Stimulated activated CD8-positive, alpha-beta memory T cell treated with anti-CD3 and anti-CD28 coated beads, Interleukin-15, amount 100 ng/mL, for 24 hours (primary cell): ENCODE data around the gene RNF166.

ENCODE experiments used
- DNase-seq: peaks from one replicate; pipeline ENCODE4 v3.0.0-alpha.2; 2020; ENCODE audit warnings: low read depth

The RNF166 gene

DNA sequence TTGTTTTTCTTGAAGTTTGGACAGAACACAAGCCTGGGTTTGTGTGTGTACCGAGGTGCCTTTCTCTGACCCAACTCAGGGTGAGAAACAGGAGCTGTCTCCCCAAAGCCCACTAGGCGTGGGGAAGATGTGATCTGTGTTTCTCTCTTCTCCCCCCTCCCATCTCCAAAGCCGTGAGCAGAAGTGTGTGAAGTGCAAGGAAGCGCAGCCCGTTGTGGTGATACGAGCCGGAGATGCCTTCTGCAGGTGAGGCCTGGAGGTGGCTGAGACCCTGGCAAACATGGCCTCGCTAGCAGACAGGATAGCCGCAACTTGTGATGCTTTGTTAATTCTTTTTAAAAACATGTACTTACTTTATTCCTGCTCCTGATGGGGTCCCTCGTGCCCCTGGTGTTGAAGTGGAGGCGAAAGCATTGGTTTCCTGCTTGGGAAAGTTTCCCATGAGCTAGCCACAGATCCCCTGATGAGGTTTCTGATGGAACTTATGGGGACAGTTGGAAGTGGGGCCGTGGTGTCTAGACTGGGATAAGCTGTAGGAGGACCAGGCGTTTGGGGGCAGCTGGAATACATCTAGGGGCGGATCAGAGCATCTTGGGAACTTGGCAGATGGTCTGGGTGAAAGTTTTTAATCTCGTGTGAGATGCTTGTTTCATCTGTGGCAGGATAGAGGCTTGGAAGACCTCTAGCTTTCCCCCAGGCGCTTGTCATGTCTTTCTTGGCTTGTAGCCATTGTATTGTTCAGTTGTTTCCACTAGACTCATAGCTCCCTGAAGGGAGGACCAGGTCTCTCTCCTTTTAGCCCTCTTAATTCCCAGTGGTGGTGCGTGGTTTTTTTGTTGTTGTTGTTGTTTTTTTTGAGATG, 988 bp upstream of the RNF166 start:
- DNase-seq, result no peak

- no peak for DNase-seq
Measured at GRCh38 chr16:88705801-88706228, 393 bp downstream of the RNF166 start.

- no peak for DNase-seq
Measured at GRCh38 chr16:88705076-88705684, 1.0 kb downstream of the RNF166 start.

DNA sequence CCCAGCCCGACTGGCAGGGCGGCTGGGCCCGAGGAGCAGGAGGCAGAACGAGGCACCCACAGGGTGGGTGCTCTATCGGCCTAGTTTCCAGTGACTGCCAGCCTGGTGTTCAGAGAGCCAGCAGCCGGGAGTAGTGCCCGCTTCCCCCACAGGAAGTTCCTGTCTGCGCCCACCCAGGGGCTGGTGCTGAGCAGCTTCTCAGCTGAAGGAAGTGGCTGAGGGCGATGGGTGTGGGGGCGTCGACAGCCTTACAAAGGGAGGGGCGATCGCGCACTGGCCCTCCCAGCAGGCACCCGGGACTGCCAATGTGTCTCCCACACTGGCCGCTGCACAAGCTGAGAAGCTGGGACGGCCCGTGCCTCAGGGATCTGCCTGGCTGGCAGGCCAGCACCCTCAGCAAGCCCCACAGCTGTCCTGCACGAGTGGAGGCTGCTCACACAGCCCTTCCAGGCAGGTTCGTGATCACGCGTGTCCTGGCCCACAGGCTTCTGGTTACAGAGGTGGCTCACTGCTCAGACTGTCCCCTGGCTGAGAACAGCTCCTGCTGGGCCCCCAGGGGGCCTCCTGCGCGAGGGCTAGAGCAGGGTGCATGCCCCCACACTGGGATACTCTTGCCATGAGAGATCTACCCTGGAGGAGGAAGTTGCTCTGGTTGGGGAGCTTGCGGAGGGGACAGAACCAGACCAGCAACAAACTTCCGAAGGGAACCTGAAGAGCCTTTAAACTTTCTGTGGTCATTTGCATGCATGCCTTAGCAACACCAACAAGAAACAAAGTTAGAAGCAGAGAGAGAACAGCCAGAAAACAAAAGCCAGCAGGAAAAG, 2.5 kb downstream of the RNF166 start:
- no peak for DNase-seq

DNA sequence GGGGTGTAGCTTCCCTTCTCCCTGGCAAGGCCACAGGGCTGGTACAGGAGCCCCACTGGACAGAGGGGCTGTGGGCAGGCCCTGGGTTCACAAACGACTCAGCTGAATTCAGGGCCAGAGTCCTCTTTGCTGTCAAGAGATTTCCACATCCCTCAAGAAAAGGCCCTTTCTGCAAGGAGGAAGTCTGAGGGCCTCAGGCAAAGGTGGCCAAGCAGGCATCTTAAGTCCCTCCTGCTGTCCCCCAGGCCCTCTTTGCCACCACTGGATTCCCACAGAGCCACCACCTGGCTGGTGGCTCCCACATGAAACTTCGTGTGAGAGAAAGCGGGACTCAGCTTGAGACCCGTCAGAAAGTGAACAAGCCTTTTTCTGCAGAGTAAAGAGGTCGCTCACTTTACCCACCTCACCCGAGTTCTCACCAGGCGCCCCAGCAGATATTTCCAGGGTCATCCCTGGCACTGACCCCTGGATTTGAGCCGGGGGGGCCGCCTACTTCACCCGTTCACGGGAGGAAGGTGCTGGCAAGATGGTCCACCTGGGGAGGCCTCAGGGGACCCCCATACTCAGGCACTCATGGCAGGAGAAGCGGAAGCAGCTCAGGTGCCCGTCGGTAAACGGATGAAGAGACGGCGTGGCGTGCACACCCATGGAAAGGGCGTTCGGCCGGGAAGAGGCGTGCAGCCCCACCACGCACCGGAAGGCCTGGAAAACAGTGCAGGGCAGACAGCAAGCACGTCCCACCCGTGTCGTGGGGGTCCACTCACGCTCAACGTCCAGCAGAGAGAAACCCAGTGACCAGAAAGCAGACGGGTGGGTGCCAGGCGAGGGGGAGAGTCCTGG, 3.6 kb downstream of the RNF166 start:
- DNase-seq, result no peak

DNA sequence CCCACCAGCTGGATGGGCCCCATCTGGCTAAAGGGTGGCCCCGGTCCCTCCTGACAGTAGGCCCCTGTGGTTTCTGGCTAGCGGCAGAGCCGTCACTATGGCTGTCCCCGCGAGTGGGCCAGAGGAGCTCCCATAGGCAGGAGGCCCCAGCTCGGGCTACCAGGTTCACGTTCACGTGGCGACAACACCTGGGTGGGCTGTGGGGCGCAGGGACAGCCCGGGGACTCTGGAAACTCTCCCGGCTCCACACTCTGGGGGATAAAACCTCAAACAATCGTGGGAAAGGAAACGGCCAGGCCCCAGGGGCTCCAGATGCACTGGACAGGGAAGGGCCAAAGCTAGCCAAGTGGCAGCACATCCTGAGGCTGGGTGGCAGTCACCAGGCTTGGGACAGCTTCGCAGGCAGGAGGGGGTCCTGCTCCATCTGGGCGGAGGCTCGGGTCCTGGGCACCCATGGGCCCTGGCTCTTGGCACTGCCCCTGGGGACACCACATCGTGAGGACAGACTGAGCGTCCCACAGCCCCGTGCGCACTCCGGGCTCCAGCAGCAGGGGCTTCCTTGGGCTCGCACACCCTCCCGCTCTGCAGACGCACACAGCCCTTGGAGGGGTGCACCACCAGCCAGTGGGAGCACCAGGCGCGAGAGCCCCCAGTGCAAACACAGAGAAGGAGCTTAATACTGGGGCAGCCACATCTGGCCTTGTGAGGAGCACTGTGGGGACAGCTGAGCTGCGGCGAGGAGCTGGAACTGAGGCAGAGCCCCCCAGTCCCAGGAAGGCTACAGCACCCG, 4.4 kb downstream of the RNF166 start:
- DNase-seq, result no peak

GRCh38 chr16:88700636-88701482, 5.3 kb downstream of the RNF166 start:
- DNase-seq, result peak; percentile 79

GRCh38 chr16:88700322-88700635, 5.9 kb downstream of the RNF166 start:
- DNase-seq, result no peak

GRCh38 chr16:88699180-88699579, 7.0 kb downstream of the RNF166 start:
- DNase-seq, result no peak

DNA sequence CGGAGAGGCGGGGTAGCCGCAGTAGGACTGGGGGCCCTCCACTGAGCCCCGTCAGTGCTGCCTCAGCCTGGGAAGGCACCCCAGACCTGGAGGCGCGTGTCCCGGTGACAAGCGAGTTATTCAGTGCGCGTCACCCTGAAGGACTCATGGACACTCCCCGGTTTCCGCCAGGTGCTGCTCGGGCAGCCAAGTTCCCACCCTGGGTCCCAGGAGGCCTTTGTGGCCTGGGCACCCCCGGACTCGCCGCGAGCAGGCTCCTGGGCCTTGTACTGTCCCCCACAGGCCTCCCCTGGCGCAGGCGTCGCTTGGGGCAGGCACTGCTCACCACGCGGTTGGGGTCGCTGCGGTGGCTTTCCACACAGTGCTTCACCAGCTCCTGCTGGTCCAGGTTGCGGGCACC, 7.6 kb downstream of the RNF166 start:
- DNase-seq, result no peak

GRCh38 chr16:88697831-88698615, 8.2 kb downstream of the RNF166 start:
- no peak for DNase-seq

DNA sequence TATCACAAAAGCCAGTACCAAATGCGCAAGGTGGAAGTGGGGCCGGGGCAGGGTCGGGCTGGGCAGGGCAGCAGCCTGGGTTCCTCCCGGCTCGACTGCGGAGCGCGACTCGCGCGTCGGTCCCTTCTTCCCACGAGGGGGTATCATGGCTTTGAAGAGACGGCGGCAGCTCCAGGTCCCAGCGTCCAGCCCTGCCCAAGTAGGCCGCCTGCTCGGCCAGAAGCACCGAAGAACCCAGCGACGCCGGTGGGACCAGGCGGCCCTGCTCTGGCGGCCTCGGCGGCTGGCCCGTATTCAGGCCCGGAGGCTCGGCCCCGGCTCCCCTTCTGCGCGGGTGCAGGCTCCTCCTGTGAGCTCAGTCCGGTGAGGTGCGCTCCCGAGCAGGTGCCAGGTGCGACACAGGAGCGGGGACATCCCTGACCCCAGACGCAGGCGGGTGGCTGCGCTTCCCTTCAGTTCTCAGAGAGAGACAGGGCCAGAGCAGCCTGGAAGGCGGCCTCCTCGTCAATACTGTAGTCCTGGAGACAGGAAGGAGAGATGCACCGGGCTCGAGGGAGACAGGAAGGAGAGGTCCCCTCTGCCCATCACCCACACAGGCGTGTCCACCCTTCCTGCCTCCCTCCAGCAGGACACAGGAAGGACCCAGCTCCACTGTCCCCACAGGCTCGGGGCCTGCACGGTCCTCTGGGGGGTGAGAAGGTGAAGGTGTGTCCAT, 8.9 kb downstream of the RNF166 start:
- no peak for DNase-seq

DNA sequence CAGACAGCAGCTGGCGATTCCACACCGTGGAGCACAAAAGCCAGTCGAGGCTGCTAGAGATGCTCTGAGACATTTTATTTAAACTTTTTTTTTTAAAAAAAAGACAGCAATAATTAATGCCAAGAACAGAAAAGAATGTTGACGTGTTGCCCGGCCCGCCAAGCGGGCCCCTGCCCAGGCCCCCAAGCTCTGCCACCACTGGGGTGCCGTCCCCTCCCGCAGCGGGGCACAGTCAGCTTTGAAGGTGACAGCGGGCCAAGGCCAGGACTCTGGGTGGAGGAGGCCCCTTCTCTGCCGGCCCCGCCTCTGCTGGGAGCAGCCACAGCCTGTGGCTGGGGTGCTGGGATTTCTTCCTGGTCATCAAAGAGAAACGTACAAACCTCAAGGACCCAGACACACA, 9.8 kb downstream of the RNF166 start:
- no peak for DNase-seq

DNA sequence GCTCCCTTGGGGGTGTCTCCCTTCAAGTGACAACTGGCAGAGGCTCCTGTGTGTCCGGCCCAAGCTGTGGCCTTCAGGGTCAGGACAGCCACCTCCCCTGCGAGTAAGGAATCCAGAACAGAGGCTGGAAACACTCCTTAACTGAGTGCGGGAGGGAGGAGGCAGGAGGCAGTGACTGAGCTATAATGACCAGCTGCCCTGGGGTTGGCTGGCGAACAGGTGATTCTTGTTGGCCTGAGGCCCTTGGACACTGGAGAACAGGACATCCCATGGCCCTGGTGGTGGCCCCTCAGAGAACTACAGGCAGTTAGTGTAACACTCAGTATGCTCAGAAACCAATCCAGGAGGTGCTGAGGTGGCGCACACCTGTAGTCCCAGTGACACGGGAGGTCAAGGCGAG, 10.5 kb downstream of the RNF166 start:
- no peak for DNase-seq

DNA sequence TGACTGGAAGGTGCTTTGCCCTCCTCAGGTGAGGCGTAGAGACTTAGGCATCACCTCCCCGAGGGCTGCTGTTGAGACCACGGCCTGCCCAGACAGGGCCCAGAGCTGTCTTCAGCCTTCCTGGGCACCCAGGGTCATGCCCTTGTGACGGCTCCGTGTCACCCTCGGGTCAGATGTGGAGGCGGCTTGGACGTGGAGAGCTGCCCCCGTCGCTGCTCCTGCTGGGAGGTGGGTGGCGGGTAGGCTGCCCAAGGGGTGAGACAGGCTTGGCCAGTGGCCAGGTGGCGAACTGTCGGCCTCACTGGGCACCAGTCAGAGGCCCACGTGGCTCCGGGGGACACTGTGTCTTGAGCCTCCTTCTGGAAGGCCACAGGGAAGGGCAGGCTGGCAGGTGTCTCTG, 11.0 kb downstream of the RNF166 start:
- DNase-seq, result no peak

GRCh38 chr16:88694221-88695087, 11.8 kb downstream of the RNF166 start:
- no peak for DNase-seq

GRCh38 chr16:88693420-88694177, 12.6 kb downstream of the RNF166 start:
- no peak for DNase-seq
